Colonic mucosa (tissue), 4 donors: Measurements from ENCODE around the gene EXOC4. TPM values are rescaled to one million over a fixed set of nuclear protein-coding genes. Genes with fewer than 3 reads are reported as not detected.

Experiments
- DNase-seq: peaks from one replicate; pipeline ENCODE4 v3.0.0-alpha.2; 2020
- H3K27ac ChIP-seq: fragments of 200-600 bp; one replicate; pipeline ENCODE4 v1.8.0; 2021
- H3K27me3 ChIP-seq: fragments of 200-600 bp; one replicate; pipeline ENCODE4 v1.8.0; 2021
- H3K36me3 ChIP-seq: fragments of 200-600 bp; one replicate; pipeline ENCODE4 v1.8.0; 2021
- H3K4me1 ChIP-seq: fragments of 200-600 bp; one replicate; pipeline ENCODE4 v1.8.0; 2021; ENCODE audit warnings: mild to moderate bottlenecking
- H3K4me3 ChIP-seq: fragments of 200-600 bp; one replicate; pipeline ENCODE4 v1.8.0; 2021
- H3K9ac ChIP-seq, 2 donors: one replicate each; pipeline ENCODE4 v1.7.0; 2013; ENCODE audit warnings: control low read depth in 2 of 2, low read depth in 2 of 2, low read length in 2 of 2
- H3K9me3 ChIP-seq: fragments of 200-600 bp; one replicate; pipeline ENCODE4 v1.8.0; 2021
- intact Hi-C: fragments of 100-400 bp; cut with DNase I; formaldehyde crosslinking; loops from one replicate; pipeline ENCODE4 v1.14.1; 2022
- microRNA-seq: library from miRNA; unstranded; fragments of <30 nt; microRNA quantifications from one replicate; pipeline ENCODE4, GENCODE V29; 2019
- total RNA-seq, 2 donors: library from RNA; stranded (reverse); fragmentation: NEBNext Ultra II Directional in 1 of 2; extraction: Animal tissue kit (Norgen Biotek cat#: 25700) in 1 of 2; gene quantifications; one replicate each; pipeline ENCODE4 v1.2.1, GENCODE V29; 2021
- TF ChIP-seq, protein P1 (sequence below): fragments of 200-600 bp; IDR thresholded peaks from one replicate; pipeline ENCODE4 v1.8.0; 2022; ENCODE audit warnings: antibody characterized with exemption, mild to moderate bottlenecking
- donor health status: healthy.
- donor health status: DM: no; HTN: no; CAD: no.
- donor health status: DM: no; HTN: no; CAD: no.

The EXOC4 gene
- total RNA-seq, 2 donors from 2014 or later = 61.1 to 73.3 TPM

DNA sequence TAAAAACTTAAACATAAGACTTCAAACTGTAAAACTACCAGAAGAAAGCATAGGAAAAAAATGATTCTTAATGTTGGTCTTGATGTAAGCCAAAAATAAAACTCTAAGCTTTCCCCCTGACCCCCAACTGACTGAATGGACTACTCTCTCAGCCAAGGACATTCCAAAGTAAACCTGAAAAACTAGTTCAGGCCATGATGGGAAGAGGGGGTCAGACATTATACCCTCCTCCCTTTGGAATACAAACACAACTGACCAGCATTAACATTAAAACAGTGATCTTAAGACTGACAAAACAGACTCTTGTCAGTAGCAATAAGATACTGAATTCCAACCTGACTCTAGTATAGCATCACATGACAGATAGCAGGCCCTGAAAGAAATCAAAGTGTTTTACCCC lies 860.8 kb downstream of the EXOC4 start:
- Histone ChIP-seq H3K4me3 (no peak overlapping the region), H3K36me3 (no peaks in the 10 kb centered on the region), H3K27ac (no peak overlapping the region), H3K9me3 (no peaks in the 10 kb centered on the region), H3K27me3 (no peaks in the 10 kb centered on the region), H3K9ac (no peak overlapping the region), H3K4me1 (no peaks in the 10 kb centered on the region)
- intact Hi-C loops = no loop called here
- TF ChIP-seq, protein P1, sequence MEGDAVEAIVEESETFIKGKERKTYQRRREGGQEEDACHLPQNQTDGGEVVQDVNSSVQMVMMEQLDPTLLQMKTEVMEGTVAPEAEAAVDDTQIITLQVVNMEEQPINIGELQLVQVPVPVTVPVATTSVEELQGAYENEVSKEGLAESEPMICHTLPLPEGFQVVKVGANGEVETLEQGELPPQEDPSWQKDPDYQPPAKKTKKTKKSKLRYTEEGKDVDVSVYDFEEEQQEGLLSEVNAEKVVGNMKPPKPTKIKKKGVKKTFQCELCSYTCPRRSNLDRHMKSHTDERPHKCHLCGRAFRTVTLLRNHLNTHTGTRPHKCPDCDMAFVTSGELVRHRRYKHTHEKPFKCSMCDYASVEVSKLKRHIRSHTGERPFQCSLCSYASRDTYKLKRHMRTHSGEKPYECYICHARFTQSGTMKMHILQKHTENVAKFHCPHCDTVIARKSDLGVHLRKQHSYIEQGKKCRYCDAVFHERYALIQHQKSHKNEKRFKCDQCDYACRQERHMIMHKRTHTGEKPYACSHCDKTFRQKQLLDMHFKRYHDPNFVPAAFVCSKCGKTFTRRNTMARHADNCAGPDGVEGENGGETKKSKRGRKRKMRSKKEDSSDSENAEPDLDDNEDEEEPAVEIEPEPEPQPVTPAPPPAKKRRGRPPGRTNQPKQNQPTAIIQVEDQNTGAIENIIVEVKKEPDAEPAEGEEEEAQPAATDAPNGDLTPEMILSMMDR = no peak
- no peak for DNase-seq

DNA sequence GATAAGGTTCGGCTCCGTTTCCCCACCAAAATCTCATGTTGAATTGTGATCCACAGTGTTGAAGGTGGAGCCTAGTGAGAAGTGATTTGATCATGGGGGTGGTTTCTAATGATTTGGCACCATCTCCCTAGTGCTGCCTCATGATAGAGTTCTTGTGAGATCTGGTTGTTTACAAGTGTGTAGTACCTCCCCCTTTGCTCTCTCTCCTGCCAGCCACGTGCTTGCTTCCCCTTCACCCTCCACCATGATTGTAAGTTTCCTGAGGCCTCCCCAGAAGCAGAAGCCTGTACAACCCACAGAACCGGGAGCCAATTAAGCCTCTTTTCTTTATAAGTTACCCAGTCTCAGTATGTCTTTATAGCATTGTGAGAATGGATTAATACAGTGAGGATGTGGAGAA lies 862.1 kb downstream of the EXOC4 start:
- no peak overlapping the region for H3K27ac ChIP-seq
- H3K4me1 ChIP-seq = no peaks in the 10 kb centered on the region
- TF ChIP-seq, protein P1 = no peak
- H3K9me3 ChIP-seq = no peaks in the 10 kb centered on the region
- intact Hi-C loops = no loop called here
- H3K4me3 ChIP-seq = no peak overlapping the region
- H3K9ac ChIP-seq = no peak overlapping the region
- no peaks in the 10 kb centered on the region for H3K36me3 ChIP-seq
- no peak for DNase-seq
- no peaks in the 10 kb centered on the region for H3K27me3 ChIP-seq

Small RNA genes lying within 50 kb of the gene (microRNA-seq; reads per million reads assigned to microRNA genes)
- gene MIR6133 = not detected

Other genes starting within 250 kb of the EXOC4 start
- 100 to 1,000 TPM in 1 of 2 donors, 10 to 100 TPM in 1; 81.5 to 112 TPM for gene CHCHD3, start 171.0 kb upstream of the EXOC4 start, total RNA-seq